GF-D8 (cell line): ENCODE data around the gene ANP32D.
"Not testable (repeated sequence)": the region's sequence is repeated elsewhere in the genome, so short reads cannot be mapped to it uniquely, and the experiment has no call there.

Experiments
- DNase-seq: peaks from one replicate; lab custom pipeline; 2025; lab: John Stamatoyannopoulos, UW

The ANP32D gene

GRCh38 chr12:48472259-48472658, at the start of gene ANP32D:
ANP32D (plus strand) TSS chr12:48472559; CDS start chr12:48472665, 106 bp downstream.
- no peak for DNase-seq

- DNase-seq = no peak
Observed at GRCh38 chr12:48423171-48423570, 49.2 kb upstream of the ANP32D start.

GRCh38 chr12:48424644-48425043, 47.7 kb upstream of the ANP32D start:
- DNase-seq = no peak

GRCh38 chr12:48434016-48434415, 38.3 kb upstream of the ANP32D start:
- not testable (repeated sequence) for DNase-seq

- no peak for DNase-seq
Observed at GRCh38 chr12:48441069-48441468, 31.3 kb upstream of the ANP32D start.

- DNase-seq = no peak
Observed at GRCh38 chr12:48442179-48442847, 30.0 kb upstream of the ANP32D start.

- DNase-seq = no peak
Observed at GRCh38 chr12:48445538-48445937, 26.8 kb upstream of the ANP32D start.

GRCh38 chr12:48446161-48446776, 26.1 kb upstream of the ANP32D start:
- DNase-seq = no peak

GRCh38 chr12:48447755-48448154, 24.6 kb upstream of the ANP32D start:
- no peak for DNase-seq

- DNase-seq = no peak
Observed at GRCh38 chr12:48451372-48451771, 21.0 kb upstream of the ANP32D start.

GRCh38 chr12:48452961-48453360, 19.4 kb upstream of the ANP32D start:
- not testable (repeated sequence) for DNase-seq

GRCh38 chr12:48454667-48455066, 17.7 kb upstream of the ANP32D start:
- DNase-seq = no peak

GRCh38 chr12:48455116-48455515, 17.2 kb upstream of the ANP32D start:
- DNase-seq = no peak

- no peak for DNase-seq
Observed at GRCh38 chr12:48459259-48459658, 13.1 kb upstream of the ANP32D start.

- not testable (repeated sequence) for DNase-seq
Observed at GRCh38 chr12:48469027-48469426, 3.3 kb upstream of the ANP32D start.

GRCh38 chr12:48473061-48473460, 702 bp downstream of the ANP32D start:
- DNase-seq = no peak

GRCh38 chr12:48474497-48474896, 2.1 kb downstream of the ANP32D start:
- not testable (repeated sequence) for DNase-seq

- DNase-seq = no peak
Observed at GRCh38 chr12:48482198-48482597, 9.8 kb downstream of the ANP32D start, which contains the start of gene C12orf54. C12orf54 (plus strand) TSS chr12:48482498; CDS start chr12:48483297, 799 bp downstream.

- no peak for DNase-seq
Observed at GRCh38 chr12:48482930-48483329, 10.6 kb downstream of the ANP32D start.

GRCh38 chr12:48486261-48486660, 13.9 kb downstream of the ANP32D start:
- no peak for DNase-seq

GRCh38 chr12:48486679-48487078, 14.3 kb downstream of the ANP32D start:
- DNase-seq = no peak

GRCh38 chr12:48489012-48489411, 16.7 kb downstream of the ANP32D start:
- DNase-seq = no peak

GRCh38 chr12:48489456-48489855, 17.1 kb downstream of the ANP32D start:
- DNase-seq = not testable (repeated sequence)

GRCh38 chr12:48500281-48500680, 27.9 kb downstream of the ANP32D start:
- not testable (repeated sequence) for DNase-seq
